ENCODE data around the gene GOLGB1.
A peak's percentile ranks its signal among the peaks of the same experiment; 100 is the strongest.
"Not testable (repeated sequence)": the region's sequence is repeated elsewhere in the genome, so short reads cannot be mapped to it uniquely, and the experiment has no call there.

The GOLGB1 gene

DNA sequence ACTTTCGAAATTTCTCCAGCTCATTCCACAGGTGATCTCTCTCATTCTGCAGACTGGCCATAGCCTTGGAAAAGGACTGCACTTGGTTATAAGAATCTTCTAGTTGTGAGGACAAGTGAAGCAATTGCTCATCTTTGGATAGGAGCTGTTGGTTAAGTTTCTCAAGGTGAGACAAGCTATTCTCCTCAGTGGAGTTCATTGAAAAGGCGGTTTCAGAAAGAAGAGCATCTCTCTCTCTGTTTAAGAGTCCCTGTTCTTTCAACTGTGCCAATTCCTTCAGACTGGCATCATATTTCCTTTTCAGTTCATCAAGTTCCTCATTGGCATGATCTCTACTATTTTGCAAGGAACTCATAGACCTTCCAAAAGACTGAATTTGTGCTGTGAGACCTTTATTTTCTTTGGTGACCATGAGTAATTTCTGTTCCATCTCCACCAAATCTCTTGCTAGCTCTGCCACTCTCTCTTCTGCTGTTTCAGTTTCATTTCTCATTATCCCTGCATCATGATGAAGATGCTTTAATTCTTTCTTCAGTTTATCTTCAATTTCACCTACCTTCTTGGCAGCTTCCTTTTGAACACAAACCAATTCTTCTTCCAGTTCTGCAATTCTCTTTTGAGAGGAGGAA, 58.6 kb downstream of the GOLGB1 start:
- DNase-seq (ENCODE audit: low read depth): no peak

- DNase-seq (ENCODE audit: low read depth): not testable (repeated sequence)
Observed at GRCh38 chr3:121688747-121689146, 60.8 kb downstream of the GOLGB1 start.

DNA sequence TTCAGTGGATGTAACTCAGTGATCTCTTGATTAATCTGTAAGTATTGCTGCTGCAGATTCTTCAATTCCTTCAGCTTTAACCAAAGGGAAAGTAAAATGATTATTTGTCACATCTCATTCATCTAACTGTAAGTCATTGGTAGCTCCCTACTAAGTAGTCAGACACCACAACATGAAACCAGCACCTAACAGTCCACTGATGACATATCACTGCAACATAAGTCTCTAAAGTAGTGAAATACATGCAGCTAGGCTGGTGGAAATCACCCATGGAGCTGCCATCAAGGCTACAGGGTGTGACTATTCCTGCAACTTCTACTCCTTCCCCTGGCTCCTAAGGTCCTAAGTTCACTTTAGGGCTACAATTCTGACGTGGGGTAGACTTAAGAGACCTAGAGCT, 67.7 kb downstream of the GOLGB1 start:
- no peak for DNase-seq (ENCODE audit: low read depth)

- DNase-seq (ENCODE audit: low read depth): no peak
Observed at GRCh38 chr3:121677141-121677540, 72.4 kb downstream of the GOLGB1 start.

DNA sequence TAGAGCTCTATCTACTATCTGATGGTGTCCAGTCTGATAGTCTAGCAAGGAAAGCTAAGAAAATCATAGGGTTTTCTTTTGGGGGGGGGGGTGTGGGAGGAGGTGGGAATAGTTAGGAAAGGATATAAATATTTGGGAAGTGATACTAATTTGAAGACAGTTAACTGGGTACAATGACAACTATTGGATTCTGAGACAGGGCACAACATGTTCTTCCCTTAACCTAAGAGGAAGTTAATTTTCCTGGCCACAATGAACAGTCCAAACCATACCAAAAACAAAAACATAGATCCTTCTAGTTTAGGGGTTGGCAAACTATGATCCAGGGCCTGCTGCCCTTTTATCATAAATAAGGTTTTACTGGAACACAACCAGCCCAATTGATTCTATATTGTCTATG, 78.9 kb downstream of the GOLGB1 start:
- no peak for DNase-seq (ENCODE audit: low read depth)

DNA sequence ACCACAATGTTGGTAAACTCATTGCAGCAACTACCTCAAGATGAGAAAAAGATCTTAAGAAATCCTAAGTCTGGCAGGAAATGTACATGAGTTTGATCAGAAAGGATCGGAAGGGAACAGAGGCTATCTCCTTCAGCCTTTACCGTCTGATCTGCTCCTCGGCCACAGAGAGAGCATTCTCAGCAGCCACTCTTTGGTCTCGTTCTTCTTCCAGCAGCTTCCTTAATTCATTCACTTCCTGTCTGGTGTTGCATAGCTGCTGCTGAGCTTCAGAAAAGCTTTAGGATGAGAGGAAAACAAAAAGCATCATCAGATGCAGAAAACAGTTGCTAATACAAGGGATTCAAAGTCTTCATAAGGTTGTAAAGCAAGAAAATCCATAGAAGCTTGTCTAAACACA, 82.2 kb downstream of the GOLGB1 start:
- no peak for DNase-seq (ENCODE audit: low read depth)

GRCh38 chr3:121665488-121665887, 84.1 kb downstream of the GOLGB1 start:
- DNase-seq (ENCODE audit: low read depth): no peak

GRCh38 chr3:121663171-121663847, 86.2 kb downstream of the GOLGB1 start:
- no peak for DNase-seq (ENCODE audit: low read depth)

- DNase-seq (ENCODE audit: low read depth): no peak
Observed at GRCh38 chr3:121662742-121663141, 86.8 kb downstream of the GOLGB1 start.

DNA sequence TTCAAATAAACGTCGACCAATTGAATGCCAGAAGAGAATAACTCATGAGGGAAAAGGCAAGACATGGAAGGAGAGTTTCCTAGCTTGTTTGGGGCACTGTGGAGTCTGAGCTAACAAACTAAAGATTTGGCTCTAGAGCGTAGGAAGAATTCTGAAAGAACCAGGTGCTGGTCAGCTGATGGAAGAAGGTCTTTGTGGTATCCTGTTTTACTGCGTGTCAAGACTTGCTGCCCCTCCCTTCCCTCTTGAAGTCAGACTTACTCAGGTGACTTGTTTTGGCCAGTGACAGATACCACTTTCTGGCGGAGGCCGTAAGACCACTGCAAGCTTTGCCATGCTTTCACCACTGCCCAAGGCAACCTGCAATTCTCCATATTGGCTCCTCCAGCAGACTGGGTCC, 88.2 kb downstream of the GOLGB1 start:
- no peak for DNase-seq (ENCODE audit: low read depth)

- DNase-seq (ENCODE audit: low read depth): peak; percentile 51
Observed at GRCh38 chr3:121660356-121661171, 89.0 kb downstream of the GOLGB1 start, which contains the start of gene HCLS1. TSS of gene HCLS1 (minus strand) at chr3:121660903. CDS start at chr3:121658347, 2,556 bp downstream.

GRCh38 chr3:121659586-121659985, 90.0 kb downstream of the GOLGB1 start:
- DNase-seq (ENCODE audit: low read depth): no peak

DNA sequence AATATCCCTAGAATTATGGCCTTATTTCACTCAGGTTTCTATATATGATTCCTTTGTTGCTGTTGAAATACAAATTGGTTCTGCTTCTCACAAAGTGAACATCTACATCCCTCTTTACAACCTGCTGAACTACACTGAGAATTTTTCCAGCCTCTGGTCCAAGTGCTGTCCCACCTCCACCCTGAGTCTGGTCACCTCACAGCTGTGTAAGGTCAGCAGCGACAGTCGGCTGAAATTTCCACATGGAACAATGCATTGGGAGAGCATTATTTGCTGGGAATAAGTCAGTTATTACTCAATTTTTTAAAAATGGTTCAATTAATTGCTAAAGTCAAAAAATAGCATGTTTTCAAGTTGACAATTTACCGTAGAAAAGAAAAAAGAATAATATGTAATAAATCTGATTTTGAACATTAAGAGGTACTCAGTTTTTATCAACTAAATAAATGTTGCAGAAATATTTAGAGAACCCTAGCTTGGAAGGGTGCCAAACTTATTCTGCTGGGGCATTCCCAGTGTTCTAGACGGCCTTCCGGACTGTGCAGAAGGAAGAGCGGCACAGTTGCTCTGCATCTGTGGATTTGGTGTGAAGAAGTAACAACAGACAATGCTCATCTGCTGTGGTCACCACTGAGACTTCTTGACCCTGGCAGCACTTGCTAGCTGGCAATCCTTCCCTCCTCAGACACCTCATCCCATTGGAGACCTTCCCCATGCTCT, 90.7 kb downstream of the GOLGB1 start:
- no peak for DNase-seq (ENCODE audit: low read depth)

GRCh38 chr3:121654493-121655385, 94.8 kb downstream of the GOLGB1 start:
- DNase-seq (ENCODE audit: low read depth): no peak

- no peak for DNase-seq (ENCODE audit: low read depth)
Observed at GRCh38 chr3:121651684-121652083, 97.9 kb downstream of the GOLGB1 start.

GRCh38 chr3:121649645-121650044, 99.9 kb downstream of the GOLGB1 start:
- no peak for DNase-seq (ENCODE audit: low read depth)

GRCh38 chr3:121648219-121648958, 101.2 kb downstream of the GOLGB1 start:
- no peak for DNase-seq (ENCODE audit: low read depth)

- DNase-seq (ENCODE audit: low read depth): no peak
Observed at GRCh38 chr3:121645054-121645453, 104.5 kb downstream of the GOLGB1 start.

GRCh38 chr3:121642601-121643314, 106.8 kb downstream of the GOLGB1 start:
- DNase-seq (ENCODE audit: low read depth): no peak

GRCh38 chr3:121641127-121641526, 108.4 kb downstream of the GOLGB1 start:
- no peak for DNase-seq (ENCODE audit: low read depth)

Measured in activated T-helper 1 cell treated with Interleukin-2 at 50 U/mL for 16 hours (primary cell).